HG03095 (cell line): ENCODE data around the gene ELOVL4.
A peak's percentile ranks its signal among the peaks of the same experiment; 100 is the strongest.

Source experiments
- ATAC-seq: cut with Tn5 transposase; IDR thresholded peaks from one replicate; pipeline ENCODE4 v1.9.1; 2021; ENCODE audit warnings: moderate library complexity; ENCODE audit not compliant: unreplicated experiment

The ELOVL4 gene

GRCh38 chr6:79947191-79948186 lies at the start of gene ELOVL4:
ELOVL4 (minus strand) TSS chr6:79947553; CDS start chr6:79947279, 274 bp downstream.
- peak; percentile 39 for ATAC-seq

GRCh38 chr6:79993911-79994309 lies 46.6 kb upstream of the ELOVL4 start:
- no peak for ATAC-seq

GRCh38 chr6:79993012-79993910 lies 45.9 kb upstream of the ELOVL4 start:
- no peak for ATAC-seq

- no peak for ATAC-seq
Measured at GRCh38 chr6:79989641-79990040, 42.3 kb upstream of the ELOVL4 start.

GRCh38 chr6:79985128-79985527 lies 37.8 kb upstream of the ELOVL4 start:
- no peak for ATAC-seq

- ATAC-seq = no peak
Measured at GRCh38 chr6:79984261-79984660, 36.9 kb upstream of the ELOVL4 start.

GRCh38 chr6:79981652-79982051 lies 34.3 kb upstream of the ELOVL4 start:
- no peak for ATAC-seq

GRCh38 chr6:79971193-79971592 lies 23.8 kb upstream of the ELOVL4 start:
- ATAC-seq = no peak

- no peak for ATAC-seq
Measured at GRCh38 chr6:79969784-79970183, 22.4 kb upstream of the ELOVL4 start.

- no peak for ATAC-seq
Measured at GRCh38 chr6:79967178-79967577, 19.8 kb upstream of the ELOVL4 start.

- no peak for ATAC-seq
Measured at GRCh38 chr6:79964607-79965081, 17.3 kb upstream of the ELOVL4 start.

- ATAC-seq = no peak
Measured at GRCh38 chr6:79954849-79955248, 7.5 kb upstream of the ELOVL4 start.

GRCh38 chr6:79949233-79949632 lies 1.9 kb upstream of the ELOVL4 start:
- peak; percentile 66 for ATAC-seq

GRCh38 chr6:79946272-79947190 lies 822 bp downstream of the ELOVL4 start:
- ATAC-seq = peak; percentile 22

- ATAC-seq = no peak
Measured at GRCh38 chr6:79943133-79943532, 4.2 kb downstream of the ELOVL4 start.

- no peak for ATAC-seq
Measured at GRCh38 chr6:79941489-79942151, 5.7 kb downstream of the ELOVL4 start.

- no peak for ATAC-seq
Measured at GRCh38 chr6:79928478-79928998, 18.8 kb downstream of the ELOVL4 start.

- ATAC-seq = no peak
Measured at GRCh38 chr6:79927758-79928157, 19.6 kb downstream of the ELOVL4 start.

- ATAC-seq = no peak
Measured at GRCh38 chr6:79923270-79923669, 24.1 kb downstream of the ELOVL4 start.

GRCh38 chr6:79922018-79922417 lies 25.3 kb downstream of the ELOVL4 start:
- ATAC-seq = no peak
